HG02884 (cell line): ENCODE results near the gene EFNA3.

Experiments used
- ATAC-seq: cut with Tn5 transposase; IDR thresholded peaks from one replicate; pipeline ENCODE4 v1.9.1; 2021; ENCODE audit warnings: mild to moderate bottlenecking, moderate library complexity; ENCODE audit not compliant: unreplicated experiment

Gene EFNA3

GRCh38 chr1:155083052-155083541 lies 4.5 kb downstream of the EFNA3 start:
- ATAC-seq = no peak

GRCh38 chr1:155083865-155084721 lies 5.5 kb downstream of the EFNA3 start:
- ATAC-seq = no peak

- ATAC-seq = peak; percentile 64
Measured at GRCh38 chr1:155084722-155085503, 6.3 kb downstream of the EFNA3 start.

GRCh38 chr1:155085504-155086127 lies 7.0 kb downstream of the EFNA3 start:
- no peak for ATAC-seq

GRCh38 chr1:155086128-155086741 lies 7.6 kb downstream of the EFNA3 start:
- ATAC-seq = no peak

GRCh38 chr1:155086856-155087535 lies 8.4 kb downstream of the EFNA3 start:
- no peak for ATAC-seq

GRCh38 chr1:155091071-155092051 lies 12.7 kb downstream of the EFNA3 start:
- ATAC-seq = no peak

- no peak for ATAC-seq
Measured at GRCh38 chr1:155092131-155092530, 13.5 kb downstream of the EFNA3 start.

- ATAC-seq = no peak
Measured at GRCh38 chr1:155092641-155093040, 14.0 kb downstream of the EFNA3 start.

GRCh38 chr1:155093911-155094621 lies 15.4 kb downstream of the EFNA3 start:
- no peak for ATAC-seq

- ATAC-seq = no peak
Measured at GRCh38 chr1:155094622-155094948, 15.9 kb downstream of the EFNA3 start.

- no peak for ATAC-seq
Measured at GRCh38 chr1:155099331-155099730, 20.7 kb downstream of the EFNA3 start.

GRCh38 chr1:155103325-155103724 lies 24.7 kb downstream of the EFNA3 start:
- no peak for ATAC-seq

GRCh38 chr1:155104605-155105534 lies 26.2 kb downstream of the EFNA3 start:
- no peak for ATAC-seq

GRCh38 chr1:155105604-155106011 lies 27.0 kb downstream of the EFNA3 start:
- ATAC-seq = no peak

GRCh38 chr1:155106862-155107261 lies 28.2 kb downstream of the EFNA3 start:
- no peak for ATAC-seq
